Ascending aorta (tissue), 2 donors: ENCODE results near the gene CWF19L2. TPM values are rescaled to one million over a fixed set of nuclear protein-coding genes. Genes with fewer than 3 reads are reported as not detected.

ENCODE experiments used
- DNase-seq, 2 donors: peaks; one replicate each; pipeline ENCODE4 v3.0.0-alpha.2; 2019; ENCODE audit warnings: low spot score in 2 of 2
- H3K27ac ChIP-seq, 2 donors: fragments of 200-600 bp; sonication (generic); one replicate each; pipeline ENCODE4 v1.5.1; 2016 to 2017; ENCODE audit warnings: mild to moderate bottlenecking in 1 of 2
- H3K27me3 ChIP-seq: fragments of 200-600 bp; sonication (generic); one replicate; pipeline ENCODE4 v1.5.1; 2017
- H3K36me3 ChIP-seq, 2 donors: fragments of 200-600 bp; sonication (generic); one replicate each; pipeline ENCODE4 v1.5.1; 2016
- H3K4me1 ChIP-seq, 2 donors: fragments of 200-600 bp; sonication (generic); one replicate each; pipeline ENCODE4 v1.5.1; 2016 to 2017; ENCODE audit warnings: mild to moderate bottlenecking in 1 of 2
- H3K4me3 ChIP-seq, 2 donors: fragments of 200-600 bp; sonication (generic); one replicate each; pipeline ENCODE4 v1.5.1; 2016 to 2017; ENCODE audit warnings: mild to moderate bottlenecking in 1 of 2
- H3K9me3 ChIP-seq, 2 donors: fragments of 200-600 bp; sonication (generic); one replicate each; pipeline ENCODE4 v1.5.1; 2016
- CTCF ChIP-seq, 3 experiments: fragments of 200-600 bp in 2 of 3; fragments of 450-650 bp in 1 of 3; sonication (generic) in 2 of 3; IDR thresholded peaks; one replicate each; pipeline ENCODE4 v1.5.1; 2016 to 2019; ENCODE audit warnings: antibody characterized with exemption in 3 of 3, mild to moderate bottlenecking in 1 of 3, moderate library complexity in 1 of 3
- intact Hi-C: fragments of 100-400 bp; cut with DNase I; formaldehyde crosslinking; loops from one replicate; pipeline ENCODE4 v1.15.1; 2023
- total RNA-seq: library from RNA; depleted of rRNA; stranded (reverse); fragments of >200 nt; gene quantifications from one replicate; pipeline ENCODE4 v1.1.0, GENCODE V29; 2016

CWF19L2 gene
- total RNA-seq, 1 donor from 2014 or later, result 10.2 TPM

GRCh38 chr11:107331728-107332127, 125.9 kb downstream of the CWF19L2 start:
- Histone ChIP-seq H3K4me1 (no peaks in the 10 kb centered on the region), H3K9me3 (no peaks in the 10 kb centered on the region), H3K4me3 (no peak overlapping the region), H3K27ac (no peak overlapping the region), H3K36me3 (peaks cover 3 to 44% of the 10 kb centered on the region in 2 donors), H3K27me3 (no peaks in the 10 kb centered on the region)
- no peak for DNase-seq
- TF ChIP-seq CTCF (IDR thresholded peaks at IDR 0.05), result no peak
- intact Hi-C loops, result no loop called here

DNA sequence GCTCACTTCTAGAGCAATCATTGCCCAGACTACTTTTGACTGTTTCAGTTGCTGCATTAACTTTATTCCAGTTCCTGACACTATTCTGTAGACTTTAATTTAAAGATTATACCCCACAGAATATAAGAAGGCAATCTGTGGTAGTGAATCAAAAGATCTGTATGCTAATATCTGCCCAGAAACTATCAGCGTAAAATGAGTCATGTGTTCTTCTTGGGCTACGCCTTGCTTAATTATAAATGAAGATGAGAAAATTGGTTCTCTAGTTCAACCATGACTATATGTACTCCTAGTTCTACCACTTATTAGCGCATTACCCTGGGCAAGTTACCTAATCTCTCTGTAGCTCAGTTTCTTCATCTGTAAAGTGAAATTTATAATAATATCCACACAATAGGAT, 128.5 kb downstream of the CWF19L2 start:
- Histone ChIP-seq H3K4me3 (no peak overlapping the region), H3K27ac (no peak overlapping the region), H3K9me3 (no peaks in the 10 kb centered on the region), H3K4me1 (no peaks in the 10 kb centered on the region), H3K27me3 (no peaks in the 10 kb centered on the region), H3K36me3 (peaks cover 12 to 54% of the 10 kb centered on the region in 2 donors)
- intact Hi-C loops, result no loop called here
- TF ChIP-seq CTCF (IDR thresholded peaks at IDR 0.05), result no peak
- no peak for DNase-seq

DNA sequence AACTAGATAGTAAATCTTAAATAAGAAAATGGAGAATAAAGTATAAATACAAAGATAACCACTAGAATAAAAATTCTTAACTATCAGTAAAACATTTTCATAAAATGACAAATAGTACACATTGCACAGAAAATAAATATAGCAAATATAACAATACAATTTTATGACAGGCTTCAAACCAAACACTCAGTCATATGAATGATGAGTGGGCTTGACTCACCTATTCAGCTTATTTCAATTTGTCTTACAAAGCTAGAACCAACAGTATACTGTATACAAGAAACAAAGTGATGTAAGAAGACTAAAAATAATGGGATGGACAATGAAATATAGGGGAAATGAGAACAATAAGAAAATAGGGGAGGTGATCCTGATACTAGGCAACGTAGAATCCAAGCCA, 141.2 kb downstream of the CWF19L2 start:
- peaks cover 0 to 17% of the 10 kb centered on the region in 2 donors for H3K9me3 ChIP-seq
- DNase-seq, result no peak
- no peak for TF ChIP-seq CTCF (IDR thresholded peaks at IDR 0.05)
- no peaks in the 10 kb centered on the region for H3K27me3 ChIP-seq
- intact Hi-C loops, result no loop called here
- H3K4me1 ChIP-seq, result no peaks in the 10 kb centered on the region
- peaks cover 0 to 19% of the 10 kb centered on the region in 2 donors for H3K36me3 ChIP-seq
- no peak overlapping the region for H3K4me3 ChIP-seq
- no peak overlapping the region for H3K27ac ChIP-seq

DNA sequence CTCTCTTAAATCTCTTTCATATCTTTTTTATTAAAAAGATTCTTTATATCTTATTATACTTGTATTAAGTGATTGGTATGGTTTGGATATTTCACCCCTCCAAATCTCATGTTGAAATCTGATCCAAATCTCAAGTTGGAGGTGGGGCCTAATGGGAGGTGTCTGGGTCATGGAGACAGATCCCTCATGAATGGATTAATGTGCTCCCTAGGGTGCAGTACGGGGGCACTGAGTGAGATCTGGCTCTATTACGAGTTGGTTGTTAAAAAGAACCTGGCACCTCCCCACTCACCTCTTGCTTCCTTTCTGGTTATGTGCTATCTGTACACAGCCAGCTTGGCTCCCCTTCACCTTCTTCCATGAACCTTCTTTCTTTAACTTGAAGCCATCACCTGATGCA, 149.6 kb downstream of the CWF19L2 start:
- no peaks in the 10 kb centered on the region for H3K27me3 ChIP-seq
- H3K4me1 ChIP-seq, result no peaks in the 10 kb centered on the region
- no peaks in the 10 kb centered on the region for H3K9me3 ChIP-seq
- no peak for DNase-seq
- intact Hi-C loops, result no loop called here
- no peak overlapping the region for H3K27ac ChIP-seq
- H3K4me3 ChIP-seq, result no peak overlapping the region
- H3K36me3 ChIP-seq, result peaks cover 11 to 57% of the 10 kb centered on the region in 2 donors
- no peak for TF ChIP-seq CTCF (IDR thresholded peaks at IDR 0.05)

GRCh38 chr11:107301878-107302277, 155.7 kb downstream of the CWF19L2 start:
- Histone ChIP-seq H3K27ac (no peak overlapping the region), H3K36me3 (peaks cover 12 to 34% of the 10 kb centered on the region in 2 donors), H3K27me3 (no peaks in the 10 kb centered on the region), H3K4me1 (no peaks in the 10 kb centered on the region), H3K9me3 (peaks cover 0 to 8% of the 10 kb centered on the region in 2 donors), H3K4me3 (no peak overlapping the region)
- no peak for TF ChIP-seq CTCF (IDR thresholded peaks at IDR 0.05)
- intact Hi-C loops, result no loop called here
- no peak for DNase-seq
